ENCODE data around the gene MAGI2.

- TF ChIP-seq, protein P1, sequence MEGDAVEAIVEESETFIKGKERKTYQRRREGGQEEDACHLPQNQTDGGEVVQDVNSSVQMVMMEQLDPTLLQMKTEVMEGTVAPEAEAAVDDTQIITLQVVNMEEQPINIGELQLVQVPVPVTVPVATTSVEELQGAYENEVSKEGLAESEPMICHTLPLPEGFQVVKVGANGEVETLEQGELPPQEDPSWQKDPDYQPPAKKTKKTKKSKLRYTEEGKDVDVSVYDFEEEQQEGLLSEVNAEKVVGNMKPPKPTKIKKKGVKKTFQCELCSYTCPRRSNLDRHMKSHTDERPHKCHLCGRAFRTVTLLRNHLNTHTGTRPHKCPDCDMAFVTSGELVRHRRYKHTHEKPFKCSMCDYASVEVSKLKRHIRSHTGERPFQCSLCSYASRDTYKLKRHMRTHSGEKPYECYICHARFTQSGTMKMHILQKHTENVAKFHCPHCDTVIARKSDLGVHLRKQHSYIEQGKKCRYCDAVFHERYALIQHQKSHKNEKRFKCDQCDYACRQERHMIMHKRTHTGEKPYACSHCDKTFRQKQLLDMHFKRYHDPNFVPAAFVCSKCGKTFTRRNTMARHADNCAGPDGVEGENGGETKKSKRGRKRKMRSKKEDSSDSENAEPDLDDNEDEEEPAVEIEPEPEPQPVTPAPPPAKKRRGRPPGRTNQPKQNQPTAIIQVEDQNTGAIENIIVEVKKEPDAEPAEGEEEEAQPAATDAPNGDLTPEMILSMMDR (conservative IDR thresholded peaks at IDR 0.05 in 1 of 2, IDR thresholded peaks at IDR 0.05 in 1 of 2; ENCODE audit: extremely low read depth in 1 of 2, insufficient read depth in 1 of 2, low read depth in 1 of 2, low read length in 2 of 2) = no peak
- no peak for TF ChIP-seq EZH2 (IDR thresholded peaks at IDR 0.05; ENCODE audit: borderline replicate concordance, low read length)
Observed at GRCh38 chr7:78450706-78451105, 1002.8 kb downstream of the MAGI2 start.
